ENCODE data around the gene MRFAP1L1.

MRFAP1L1 gene

DNA sequence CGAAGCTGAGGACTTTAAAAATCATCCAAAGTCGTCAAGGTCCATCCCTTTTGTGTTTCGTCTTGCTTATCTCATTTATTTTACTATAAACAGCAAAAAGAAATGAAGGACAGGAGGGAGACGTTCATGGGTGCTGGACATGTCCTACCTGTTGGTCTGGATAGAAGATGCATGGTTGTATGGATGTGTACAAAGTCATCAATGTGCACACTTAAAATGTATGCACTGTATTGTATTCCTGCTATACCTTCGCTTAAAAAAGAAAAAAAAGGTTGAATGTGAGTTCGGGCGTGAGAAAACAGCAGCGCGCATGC is 6.0 kb upstream of the MRFAP1L1 start:
- no peak for DNase-seq

- DNase-seq, result peak; percentile 38 to 60 (median 50)
These were observed 5.3 kb upstream of the MRFAP1L1 start for GRCh38 chr4:6714954-6715353.

GRCh38 chr4:6710996-6711395 is 1.3 kb upstream of the MRFAP1L1 start:
- peak in 1 of 4 experiments; percentile 40 for DNase-seq

DNA sequence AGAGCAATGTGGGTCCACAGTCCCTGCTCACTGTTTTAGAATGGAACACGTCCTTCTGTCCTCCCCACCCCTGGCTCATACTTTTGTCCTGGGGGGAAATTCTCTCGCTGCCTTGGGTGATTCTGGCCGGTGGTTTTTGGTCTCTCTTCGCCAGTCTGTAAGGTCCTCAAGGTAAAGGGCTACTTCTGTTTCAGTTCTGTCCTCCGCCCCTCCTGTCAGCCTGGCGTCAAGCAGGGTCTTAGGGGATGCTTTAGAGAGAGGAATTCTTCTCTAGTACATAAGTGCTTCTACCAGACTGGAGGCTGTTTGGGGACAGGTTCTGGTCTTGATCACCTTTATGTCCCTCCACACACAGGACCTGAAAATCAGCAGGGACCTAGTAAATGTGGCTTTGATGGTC is 617 bp upstream of the MRFAP1L1 start:
- no peak for DNase-seq

DNA sequence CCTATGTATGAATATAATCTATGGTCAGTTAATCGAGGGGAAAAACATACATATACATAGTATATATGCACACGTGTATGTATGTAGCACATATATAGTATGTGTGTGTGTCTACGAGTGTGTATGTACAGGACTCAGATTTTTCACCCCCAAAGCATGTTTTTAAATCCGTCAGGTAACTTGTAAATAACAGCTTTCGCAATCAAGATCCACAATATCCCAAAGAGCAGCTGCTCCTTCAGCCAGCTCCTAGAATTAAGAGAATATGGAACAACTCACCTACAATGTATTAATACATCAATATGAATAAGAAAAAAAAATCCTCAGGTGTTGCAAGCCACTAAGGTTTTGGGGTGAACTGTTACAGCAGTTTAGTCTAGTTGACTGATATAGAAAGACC is 3.5 kb downstream of the MRFAP1L1 start:
- no peak for DNase-seq

GRCh38 chr4:6705646-6706045 is 4.0 kb downstream of the MRFAP1L1 start:
- DNase-seq, result no peak

DNA sequence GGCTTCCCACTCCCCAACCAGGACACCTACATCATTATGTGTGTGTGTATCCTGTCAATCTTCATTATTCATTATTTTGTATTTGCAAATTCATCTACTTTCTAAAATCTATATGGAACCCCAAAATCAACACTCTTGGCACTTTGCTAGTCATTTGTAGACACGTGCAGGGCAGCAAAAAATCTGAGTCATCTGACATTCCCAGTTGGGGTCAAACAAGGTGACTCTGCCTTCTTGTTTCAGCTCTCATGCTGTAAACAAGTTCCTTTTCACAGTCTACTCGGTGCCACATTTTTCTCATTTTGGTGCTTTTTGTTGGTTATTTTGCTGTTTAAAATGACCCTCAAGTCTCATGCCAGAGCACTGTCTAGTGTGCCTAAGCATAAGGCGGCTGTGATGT is 5.9 kb downstream of the MRFAP1L1 start:
- peak in 3 of 4 experiments; percentile 32 to 47 (median 37) for DNase-seq

DNA sequence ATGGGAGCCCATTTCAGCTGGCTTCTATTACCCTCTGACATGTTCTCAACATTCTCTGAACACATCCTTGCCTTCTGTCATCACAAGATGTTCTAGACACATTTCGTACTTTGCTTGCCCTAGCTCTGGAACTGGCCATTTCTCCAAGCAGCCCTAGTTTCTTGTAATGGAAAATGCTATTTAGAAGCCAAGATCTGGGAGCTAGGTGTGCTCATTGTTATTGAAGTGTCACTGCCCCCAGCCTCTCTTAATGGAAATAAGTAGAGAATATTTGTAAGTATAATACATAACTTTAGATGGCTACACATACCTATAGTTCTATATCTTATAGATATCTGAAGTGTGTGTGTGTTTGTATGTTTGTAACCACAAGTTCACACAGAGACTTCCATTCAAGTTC is 6.9 kb downstream of the MRFAP1L1 start:
- DNase-seq, result no peak

- peak in 2 of 4 experiments; percentile 27 to 40 for DNase-seq
These were observed 8.3 kb downstream of the MRFAP1L1 start for GRCh38 chr4:6701371-6701770.

- DNase-seq, result no peak
These were observed 9.8 kb downstream of the MRFAP1L1 start for GRCh38 chr4:6699903-6700302.

DNA sequence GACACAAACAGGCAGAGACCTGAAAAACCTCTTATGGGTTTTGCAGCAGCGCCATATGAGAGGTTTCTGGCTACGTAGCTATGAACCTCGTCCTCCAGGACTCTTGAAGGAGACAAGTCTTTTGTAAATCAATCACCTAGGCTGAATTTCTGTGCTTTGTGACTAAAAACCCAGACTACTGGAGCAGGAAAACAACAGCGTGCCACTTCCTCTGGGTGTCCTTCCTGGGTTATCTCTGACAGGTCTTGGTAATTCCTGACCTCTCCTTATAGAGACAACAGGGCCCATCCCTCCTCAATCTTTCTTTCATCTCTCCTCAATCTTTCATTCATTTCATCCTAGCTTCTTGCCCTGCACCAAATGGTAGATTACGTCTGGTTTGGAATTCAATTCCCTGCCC is 10.3 kb downstream of the MRFAP1L1 start:
- DNase-seq, result no peak

DNA sequence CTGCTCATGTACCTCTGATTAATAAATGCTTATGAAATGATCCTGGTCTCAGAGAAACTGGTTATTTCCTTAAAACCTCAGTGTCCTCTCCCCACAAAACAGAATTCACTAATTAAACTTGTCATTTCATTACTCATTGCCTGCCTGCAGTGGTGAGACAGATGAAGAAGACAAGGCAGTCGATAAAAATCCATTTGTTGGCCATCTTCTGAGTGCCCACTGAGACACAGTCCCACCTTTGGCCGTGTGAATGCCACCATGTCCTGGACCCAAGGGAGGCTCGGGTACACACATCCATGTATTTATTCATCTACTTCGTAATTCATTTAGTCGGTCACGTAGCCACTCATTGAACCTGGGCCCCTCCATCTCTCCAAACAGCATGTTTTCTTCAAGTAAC is 12.5 kb downstream of the MRFAP1L1 start:
- DNase-seq, result no peak

DNA sequence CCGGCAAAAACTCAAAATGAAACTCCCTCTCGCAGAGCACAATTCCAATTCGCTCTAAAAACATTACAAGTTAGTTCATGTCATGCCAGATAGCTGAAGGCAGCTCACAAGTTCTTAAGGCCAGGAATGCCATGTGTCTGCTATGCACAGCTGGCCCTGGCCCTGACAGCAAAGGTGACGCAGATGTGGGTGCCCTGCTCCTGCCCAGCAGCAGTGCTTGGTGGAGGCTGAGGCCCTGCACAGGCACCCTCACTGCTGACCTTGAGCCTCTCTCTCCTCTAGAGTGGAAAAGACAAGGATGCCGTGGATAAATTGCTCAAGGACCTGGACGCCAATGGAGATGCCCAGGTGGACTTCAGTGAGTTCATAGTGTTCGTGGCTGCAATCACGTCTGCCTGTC is 13.1 kb downstream of the MRFAP1L1 start:
- DNase-seq, result no peak

DNA sequence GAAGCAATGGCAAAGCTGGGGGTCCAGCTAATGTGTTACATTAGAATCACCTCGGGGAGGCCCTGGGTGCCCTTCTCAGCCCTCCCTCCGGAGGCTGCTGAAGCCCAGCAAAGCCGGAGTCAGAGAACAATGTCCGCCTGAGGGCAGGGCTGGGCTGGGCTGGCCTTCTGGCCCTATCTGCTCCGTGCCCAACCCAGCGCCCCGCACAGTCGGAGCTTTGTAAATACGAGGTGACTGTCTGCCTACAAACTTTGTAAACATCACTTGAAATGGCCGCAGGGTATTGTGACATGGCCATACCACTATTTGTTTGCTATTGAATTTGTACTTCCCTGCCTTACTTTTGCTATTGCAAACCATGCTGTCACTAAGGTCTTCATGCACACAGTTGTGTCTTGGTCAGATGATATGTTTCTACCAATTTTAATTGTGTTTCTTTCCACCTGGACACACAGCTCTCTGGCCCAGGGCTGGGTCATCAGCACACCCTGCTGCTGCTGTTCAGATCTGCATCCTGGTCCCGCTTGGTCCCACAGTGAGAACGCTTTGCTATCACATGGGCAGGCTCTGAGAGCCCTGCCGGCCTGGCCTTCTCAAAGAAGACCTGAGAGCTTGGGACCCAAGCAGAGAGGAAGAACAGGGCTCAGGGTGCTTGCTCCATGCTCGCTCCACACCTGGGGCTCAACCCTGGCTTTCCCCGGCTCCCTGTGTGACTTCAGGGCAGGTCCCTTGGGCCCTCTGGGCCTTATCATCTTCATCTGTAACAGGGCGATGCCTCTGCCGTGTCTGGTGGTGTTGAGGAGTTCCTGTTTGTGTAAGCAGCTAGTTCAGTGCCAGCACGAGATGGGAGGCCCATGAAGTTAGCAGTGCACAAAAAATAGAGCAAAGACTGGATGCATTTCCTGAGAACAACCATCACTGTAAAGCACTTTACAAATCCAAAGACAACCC is 13.7 kb downstream of the MRFAP1L1 start:
- peak in 2 of 4 experiments; percentile 16 to 46 for DNase-seq

GRCh38 chr4:6694177-6694901 is 15.3 kb downstream of the MRFAP1L1 start:
- DNase-seq, result peak in 1 of 4 experiments; percentile 18

DNA sequence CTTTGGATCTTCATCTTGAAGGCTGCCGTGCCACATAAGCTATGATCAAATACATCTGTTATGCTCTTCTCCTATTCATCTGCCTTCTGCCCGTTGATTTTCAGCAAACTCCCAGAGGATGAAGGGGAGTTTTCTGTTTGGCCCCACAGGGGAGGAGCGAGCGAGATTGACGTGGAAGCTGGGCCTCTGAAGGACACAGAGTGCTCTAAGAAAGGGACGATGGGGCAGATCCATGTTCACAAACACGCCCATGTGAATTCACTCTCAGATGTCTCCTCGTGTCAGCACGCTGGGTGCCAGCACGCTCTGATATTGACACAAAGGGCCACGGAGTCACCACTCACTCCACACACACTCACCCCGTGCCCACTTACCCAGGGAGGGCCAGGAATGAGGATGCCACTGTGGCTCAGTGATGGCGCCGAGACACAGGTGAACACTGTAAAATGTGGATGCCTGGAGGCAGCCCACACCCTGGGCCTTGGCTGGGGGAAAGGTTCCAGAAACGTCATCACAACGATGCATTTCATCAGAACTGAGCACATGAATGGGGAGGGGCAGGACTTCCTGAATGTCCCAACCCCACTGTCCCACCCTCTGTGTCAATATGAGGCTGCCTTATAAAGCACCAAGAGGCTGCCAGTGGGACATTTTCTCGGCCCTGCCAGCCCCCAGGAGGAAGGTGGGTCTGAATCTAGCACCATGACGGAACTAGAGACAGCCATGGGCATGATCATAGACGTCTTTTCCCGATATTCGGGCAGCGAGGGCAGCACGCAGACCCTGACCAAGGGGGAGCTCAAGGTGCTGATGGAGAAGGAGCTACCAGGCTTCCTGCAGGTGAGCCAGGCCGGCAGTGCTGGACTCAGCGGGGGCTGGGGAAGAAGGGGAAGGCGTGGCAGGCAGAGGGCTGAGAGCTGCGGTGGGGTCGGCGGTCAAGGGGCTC is 16.2 kb downstream of the MRFAP1L1 start, which contains the start of gene S100P:
TSS of gene S100P (plus strand) at position 648 of the 946 bp plus-strand sequence. CDS start at position 703, 55 bp downstream.
- DNase-seq, result peak in 1 of 4 experiments; percentile 17

GRCh38 chr4:6692806-6693205 is 16.9 kb downstream of the MRFAP1L1 start:
- no peak for DNase-seq

DNA sequence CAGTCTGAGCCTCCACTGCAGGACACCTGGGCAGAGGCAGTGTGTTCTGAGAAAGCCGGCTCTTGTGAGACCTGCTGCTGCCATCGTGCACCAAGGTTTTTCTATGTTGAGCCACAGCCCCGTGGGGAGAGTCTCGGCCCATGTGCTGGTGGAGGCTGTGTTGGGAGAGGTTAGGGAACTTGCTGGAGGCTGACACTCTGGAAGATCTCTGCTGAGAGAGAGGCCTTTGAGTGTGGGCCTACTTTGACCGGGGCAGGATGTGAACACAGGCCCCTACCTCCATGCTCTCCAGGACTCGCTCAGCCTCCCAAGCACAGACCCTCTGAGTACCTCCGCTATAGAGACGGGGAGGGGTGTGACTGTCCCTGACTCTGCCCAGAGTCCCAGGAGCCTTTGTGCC is 17.3 kb downstream of the MRFAP1L1 start:
- DNase-seq, result no peak

GRCh38 chr4:6689506-6689960 is 20.1 kb downstream of the MRFAP1L1 start:
- no peak for DNase-seq

DNA sequence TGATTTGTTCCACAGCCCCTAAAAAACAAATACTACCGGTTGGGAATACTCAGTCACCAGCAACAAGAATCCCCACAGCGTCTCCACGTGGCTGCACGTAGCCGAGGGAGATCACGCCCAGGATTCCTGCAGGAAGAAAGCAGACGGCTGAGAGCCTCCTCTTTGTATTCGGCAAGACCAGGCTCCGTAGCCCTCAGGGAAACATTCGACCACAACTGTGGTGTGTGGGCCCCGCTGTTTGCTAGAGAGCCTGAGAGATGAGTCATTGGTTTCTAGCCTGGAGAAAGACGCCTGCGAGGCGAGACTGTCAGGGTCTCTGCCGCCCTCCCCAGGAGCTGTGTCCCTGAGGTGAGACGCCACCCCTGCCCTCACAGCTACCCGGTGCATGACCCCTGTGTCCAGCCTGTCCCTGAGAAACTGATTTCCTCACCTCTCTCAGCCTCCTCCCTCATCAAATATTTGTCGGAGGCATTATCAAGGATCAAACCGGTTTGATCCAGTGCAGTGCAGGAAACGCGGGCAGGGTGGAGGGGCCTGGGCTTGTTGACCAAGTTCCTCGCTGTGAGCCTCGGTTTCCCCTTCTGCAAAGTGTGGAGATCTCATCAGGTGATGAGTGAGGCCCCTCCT is 20.7 kb downstream of the MRFAP1L1 start:
- peak; percentile 53 to 74 (median 68) for DNase-seq

GRCh38 chr4:6687947-6688878 is 21.5 kb downstream of the MRFAP1L1 start:
- no peak for DNase-seq
